Endothelial cell of umbilical vein (primary cell): ENCODE results near the gene ATAT1.

Source experiments
- EZH2 ChIP-seq: IDR thresholded peaks from 2 replicates; pipeline ENCODE4 v1.6.1; 2012; ENCODE audit warnings: borderline replicate concordance, low read depth, mild to moderate bottlenecking, moderate library complexity, low read length, inconsistent platforms; ENCODE audit not compliant: severe bottlenecking
- MYC ChIP-seq: IDR thresholded peaks from one replicate; pipeline ENCODE4 v1.6.1; 2011; ENCODE audit warnings: mild to moderate bottlenecking, low read depth, low read length
- POLR2A ChIP-seq: IDR thresholded peaks from 2 replicates; pipeline ENCODE4 v1.6.1; 2012; ENCODE audit warnings: low read depth, mild to moderate bottlenecking, control low read depth, low read length
- POLR2AphosphoS5 ChIP-seq: IDR thresholded peaks from 2 replicates; pipeline ENCODE4 v1.6.1; 2012; ENCODE audit warnings: low read depth, mild to moderate bottlenecking, control low read depth, low read length, moderate library complexity; ENCODE audit not compliant: insufficient read depth
- TF ChIP-seq, protein P1 (sequence below), 2 donors: IDR thresholded peaks; 1 replicate in 1 of 2; 2 replicates in 1 of 2; pipeline ENCODE4 v1.5.1; 2011; ENCODE audit warnings: low read length in 2 of 2, mild to moderate bottlenecking in 2 of 2, moderate library complexity in 2 of 2, control low read depth in 1 of 2, inconsistent platforms in 1 of 2, low read depth in 1 of 2; ENCODE audit not compliant: insufficient read depth in 1 of 2; ENCODE audit errors: extremely low read depth in 1 of 2
- TF ChIP-seq, protein P2 (sequence below): IDR thresholded peaks from 2 replicates; pipeline ENCODE4 v1.6.1; 2011; ENCODE audit not compliant: insufficient read depth, insufficient read length

DNA sequence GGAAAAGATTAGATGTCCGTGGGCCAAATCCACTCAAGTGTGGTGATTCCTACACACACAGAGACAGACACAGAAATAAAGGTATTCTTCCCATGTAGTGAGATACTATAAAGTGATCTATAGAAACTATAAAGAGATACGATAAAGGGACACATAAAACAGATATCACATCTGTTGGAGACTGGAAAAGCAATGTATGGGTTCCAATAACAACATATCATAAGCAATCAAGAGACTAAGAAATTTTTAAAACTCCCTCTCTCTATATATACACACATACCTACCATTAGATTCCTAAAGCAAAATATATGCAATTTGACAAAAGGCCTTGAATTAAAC lies 14.8 kb upstream of the ATAT1 start:
- TF ChIP-seq, protein P1, sequence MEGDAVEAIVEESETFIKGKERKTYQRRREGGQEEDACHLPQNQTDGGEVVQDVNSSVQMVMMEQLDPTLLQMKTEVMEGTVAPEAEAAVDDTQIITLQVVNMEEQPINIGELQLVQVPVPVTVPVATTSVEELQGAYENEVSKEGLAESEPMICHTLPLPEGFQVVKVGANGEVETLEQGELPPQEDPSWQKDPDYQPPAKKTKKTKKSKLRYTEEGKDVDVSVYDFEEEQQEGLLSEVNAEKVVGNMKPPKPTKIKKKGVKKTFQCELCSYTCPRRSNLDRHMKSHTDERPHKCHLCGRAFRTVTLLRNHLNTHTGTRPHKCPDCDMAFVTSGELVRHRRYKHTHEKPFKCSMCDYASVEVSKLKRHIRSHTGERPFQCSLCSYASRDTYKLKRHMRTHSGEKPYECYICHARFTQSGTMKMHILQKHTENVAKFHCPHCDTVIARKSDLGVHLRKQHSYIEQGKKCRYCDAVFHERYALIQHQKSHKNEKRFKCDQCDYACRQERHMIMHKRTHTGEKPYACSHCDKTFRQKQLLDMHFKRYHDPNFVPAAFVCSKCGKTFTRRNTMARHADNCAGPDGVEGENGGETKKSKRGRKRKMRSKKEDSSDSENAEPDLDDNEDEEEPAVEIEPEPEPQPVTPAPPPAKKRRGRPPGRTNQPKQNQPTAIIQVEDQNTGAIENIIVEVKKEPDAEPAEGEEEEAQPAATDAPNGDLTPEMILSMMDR (IDR thresholded peaks at IDR 0.05; ENCODE audit: extremely low read depth in 1 of 2, insufficient read depth in 1 of 2, low read depth in 1 of 2, low read length in 2 of 2), result no peak
- TF ChIP-seq POLR2AphosphoS5 (no peak), POLR2A (no peak), MYC (no peak), EZH2 (no peak)
- TF ChIP-seq, protein P2, sequence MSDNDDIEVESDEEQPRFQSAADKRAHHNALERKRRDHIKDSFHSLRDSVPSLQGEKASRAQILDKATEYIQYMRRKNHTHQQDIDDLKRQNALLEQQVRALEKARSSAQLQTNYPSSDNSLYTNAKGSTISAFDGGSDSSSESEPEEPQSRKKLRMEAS, result no peak
